B cell (primary cell): ENCODE data around the gene ARHGAP29. TPM values are rescaled to one million over a fixed set of nuclear protein-coding genes. Genes with fewer than 3 reads are reported as not detected.

ENCODE experiments used
- ATAC-seq: fragments of 200-7000 bp; cut with Tn5 transposase; one replicate; pipeline ENCODE4 v1.10.0; 2021; ENCODE audit warnings: low read depth, mild to moderate bottlenecking, moderate number of reproducible peaks, moderate library complexity
- CTCF ChIA-PET: fragments of 350-600 bp; sonication (Branson Sonifier 250); formaldehyde crosslinking; loops from one replicate; lab custom pipeline; 2021; ENCODE audit warnings: antibody characterized with exemption, inconsistent platforms; lab: Charles Lee
- POLR2A ChIA-PET: fragments of 350-600 bp; sonication (Branson Sonifier 250); formaldehyde crosslinking; loops from one replicate; lab custom pipeline; 2021; ENCODE audit warnings: antibody characterized with exemption; lab: Charles Lee
- DNase-seq: peaks from one replicate; pipeline ENCODE4 v3.0.0; 2013
- H2AFZ ChIP-seq: 2 replicates; pipeline ENCODE4 v1.6.1; 2012; ENCODE audit warnings: mild to moderate bottlenecking, low read depth, low read length; ENCODE audit not compliant: insufficient read depth, poor library complexity, severe bottlenecking
- H3K27ac ChIP-seq, 2 donors: 1 replicate in 1 of 2; 2 replicates in 1 of 2; pipeline ENCODE4 v1.5.1; 2012 to 2013; ENCODE audit warnings: low read length in 2 of 2, mild to moderate bottlenecking in 2 of 2, moderate library complexity in 1 of 2
- H3K27me3 ChIP-seq, 4 experiments: fragments of 200-600 bp in 1 of 4; sonication (generic) in 1 of 4; replicated peaks in 1 of 4; 1 replicate in 2 of 4; 2 replicates in 2 of 4; pipeline versions ENCODE4 v1.6.1 to v1.7.0; 2013 to 2016; ENCODE audit warnings: low read length in 3 of 4, mild to moderate bottlenecking in 2 of 4, mixed read lengths in 1 of 4, moderate library complexity in 1 of 4; ENCODE audit not compliant: insufficient read depth in 4 of 4, control insufficient read depth in 3 of 4; ENCODE audit errors: control extremely low read depth in 1 of 4
- H3K36me3 ChIP-seq, 2 experiments: replicated peaks in 1 of 2; 1 replicate in 1 of 2; 2 replicates in 1 of 2; pipeline versions ENCODE4 v1.6.1 to v1.7.1; 2013; ENCODE audit warnings: low read length in 1 of 2; ENCODE audit not compliant: insufficient read depth in 2 of 2, control insufficient read depth in 1 of 2; ENCODE audit errors: control extremely low read depth in 1 of 2, extremely low read depth in 1 of 2
- H3K4me1 ChIP-seq, 2 donors: fragments of 200-600 bp in 1 of 2; sonication (generic) in 1 of 2; 1 replicate in 1 of 2; 2 replicates in 1 of 2; pipeline versions ENCODE4 v1.5.1 to v1.6.1; 2013 to 2017; ENCODE audit warnings: low read length in 2 of 2; ENCODE audit not compliant: control insufficient read depth in 2 of 2, insufficient read depth in 2 of 2
- H3K4me2 ChIP-seq: replicated peaks from 2 replicates; pipeline ENCODE3; 2012; ENCODE audit warnings: mild to moderate bottlenecking, low read depth, low read length; ENCODE audit not compliant: poor library complexity, severe bottlenecking
- H3K4me3 ChIP-seq, 5 experiments: fragments of 200-600 bp in 1 of 5; sonication (generic) in 1 of 5; 1 replicate in 3 of 5; 2 replicates in 2 of 5; pipeline versions ENCODE4 v1.5.1 to v1.7.0; 2011 to 2016; ENCODE audit warnings: low read length in 4 of 5, mild to moderate bottlenecking in 4 of 5, low read depth in 2 of 5, control low read depth in 1 of 5, moderate library complexity in 1 of 5; ENCODE audit not compliant: insufficient read depth in 1 of 5; ENCODE audit errors: control extremely low read depth in 1 of 5, extremely low read depth in 1 of 5
- H3K79me2 ChIP-seq: fragments of 200-600 bp; sonication (generic); one replicate; pipeline ENCODE4 v1.6.0; 2016; ENCODE audit warnings: low read length; ENCODE audit not compliant: control insufficient read depth, insufficient read depth
- H3K9ac ChIP-seq: fragments of 200-600 bp; sonication (generic); 2 replicates; pipeline ENCODE4 v1.6.1; 2017; ENCODE audit warnings: mild to moderate bottlenecking, low read length, moderate library complexity
- H3K9me3 ChIP-seq, 3 donors: one replicate each; pipeline versions ENCODE4 v1.6.1 to v1.7.1; 2013; ENCODE audit warnings: low read length in 2 of 3; ENCODE audit not compliant: control insufficient read depth in 2 of 3, insufficient read depth in 1 of 3; ENCODE audit errors: control extremely low read depth in 1 of 3
- H4K20me1 ChIP-seq: 2 replicates; pipeline ENCODE4 v1.6.0; 2012; ENCODE audit warnings: mild to moderate bottlenecking, low read length; ENCODE audit not compliant: insufficient read depth, control insufficient read depth, poor library complexity, severe bottlenecking
- H3K27ac Mint-ChIP-seq: one replicate; pipeline ENCODE4 v1.8.0; 2021; ENCODE audit warnings: mixed read lengths
- H3K27me3 Mint-ChIP-seq: one replicate; pipeline ENCODE4 v1.8.0; 2021; ENCODE audit warnings: mixed read lengths
- H3K4me1 Mint-ChIP-seq: one replicate; pipeline ENCODE4 v1.8.0; 2021; ENCODE audit warnings: mixed read lengths
- H3K4me3 Mint-ChIP-seq: one replicate; pipeline ENCODE4 v1.8.0; 2021; ENCODE audit warnings: mixed read lengths
- H3K9me3 Mint-ChIP-seq: one replicate; pipeline ENCODE4 v1.8.0; 2022; ENCODE audit warnings: mixed read lengths; ENCODE audit not compliant: insufficient read depth
- CTCF ChIP-seq: fragments of 200-600 bp; IDR thresholded peaks from one replicate; pipeline ENCODE4 v1.8.0; 2022; ENCODE audit warnings: antibody characterized with exemption, mild to moderate bottlenecking
- EZH2 ChIP-seq: IDR thresholded peaks from 2 replicates; pipeline ENCODE4 v1.6.1; 2012; ENCODE audit warnings: borderline replicate concordance, low read depth, mild to moderate bottlenecking, moderate library complexity, low read length; ENCODE audit not compliant: insufficient read depth, poor library complexity, severe bottlenecking
- WGBS: methylation state at CpG from one replicate; pipeline ENCODE4 v1.1.5; 2013; ENCODE audit warnings: missing lambda C conversion rate; ENCODE audit not compliant: insufficient coverage; 5-methylcytosine and 5-hydroxymethylcytosine counted together
- intact Hi-C: fragments of 100-400 bp; cut with micrococcal nuclease; formaldehyde crosslinking; loops from one replicate; pipeline ENCODE4 v1.10.0; 2022
- polyA plus RNA-seq: library from polyadenylated mRNA; depleted of rRNA; stranded (reverse); fragments of >200 nt; gene quantifications from 2 replicates; pipeline ENCODE4 v1.2.3, GENCODE V29; 2012
- total RNA-seq, 2 donors: library from RNA; stranded (reverse); fragments of 120-200 nt in 1 of 2; gene quantifications; 1 replicate in 1 of 2; 2 replicates in 1 of 2; pipeline versions ENCODE4 v1.2.3 to v1.2.4, GENCODE V29; 2013 to 2022

The ARHGAP29 gene
- total and polyA plus RNA-seq, 2 donors (not counting 1 experiment from before 2014, with no cell fraction given): not detected

GRCh38 chr1:94245747-94246438 lies 8.5 kb upstream of the ARHGAP29 start:
- CTCF ChIA-PET: no interaction called here

More at GRCh38 chr1:94245747-94246438, 8.5 kb upstream of the ARHGAP29 start:
- H3K27me3 Mint-ChIP-seq: peaks cover 63% of the 10 kb centered on the region
- Histone ChIP-seq H3K4me1 (peaks cover 5 to 13% of the 10 kb centered on the region in 2 donors), H3K4me2 (no peak overlapping the region), H2AFZ (no peak overlapping the region), H3K79me2 (no peaks in the 10 kb centered on the region), H3K4me3 (no peak overlapping the region), H3K27me3 (peaks cover 0 to 52% (median 32%) of the 10 kb centered on the region in 4 experiments), H3K36me3 (no peaks in the 10 kb centered on the region), H3K9ac (no peak overlapping the region), H3K9me3 (peaks cover 2 to 7% (median 3%) of the 10 kb centered on the region in 3 donors), H3K27ac (no peak overlapping the region), H4K20me1 (no peaks in the 10 kb centered on the region)
- POLR2A ChIA-PET: no interaction called here
- H3K27ac Mint-ChIP-seq: no peak overlapping the region
- intact Hi-C loops: no loop called here
- no peak for DNase-seq
- no peak for ATAC-seq
- TF ChIP-seq CTCF (no peak), EZH2 (no peak)
- peaks cover 8% of the 10 kb centered on the region for H3K9me3 Mint-ChIP-seq
- no peak overlapping the region for H3K4me3 Mint-ChIP-seq
- H3K4me1 Mint-ChIP-seq: peaks cover 9% of the 10 kb centered on the region
- 88% methylated on average over 3 of the region's 5 CpGs for WGBS
